AG09319 (cell line): ENCODE results near the gene ADGRL3.

Source experiments
- DNase-seq: peaks from one replicate; pipeline ENCODE4 v3.0.0-alpha.2; 2010; ENCODE audit warnings: low read depth; ENCODE audit errors: extremely low read depth
- TF ChIP-seq, protein P1 (sequence below): IDR thresholded peaks from 2 replicates; pipeline ENCODE4 v1.5.1; 2011; ENCODE audit warnings: low read depth, mild to moderate bottlenecking, inconsistent platforms, low read length, moderate library complexity

Gene ADGRL3

DNA sequence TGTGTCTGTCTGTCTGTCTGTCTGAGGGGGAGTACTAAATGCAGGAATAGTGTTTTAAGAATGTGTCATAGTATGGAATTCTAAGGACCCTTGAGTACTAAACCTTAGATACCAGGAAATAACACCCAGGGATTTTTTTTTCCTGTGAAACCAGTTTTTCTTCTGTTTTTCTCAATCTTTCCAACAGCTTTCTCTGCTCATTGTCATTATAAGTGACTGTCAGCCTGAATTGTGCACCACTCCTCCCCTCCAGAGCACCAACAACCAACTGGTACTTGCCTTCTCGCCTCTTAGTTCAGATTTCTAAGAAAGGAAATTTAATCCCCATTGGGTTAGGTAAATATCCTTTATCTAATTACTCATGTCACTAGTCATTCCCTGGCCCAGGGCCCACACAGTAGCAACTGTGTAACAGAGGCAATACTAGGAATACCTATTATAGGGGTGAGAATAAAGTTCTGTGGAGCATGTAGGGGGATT, 320.6 kb downstream of the ADGRL3 start:
- TF ChIP-seq, protein P1, sequence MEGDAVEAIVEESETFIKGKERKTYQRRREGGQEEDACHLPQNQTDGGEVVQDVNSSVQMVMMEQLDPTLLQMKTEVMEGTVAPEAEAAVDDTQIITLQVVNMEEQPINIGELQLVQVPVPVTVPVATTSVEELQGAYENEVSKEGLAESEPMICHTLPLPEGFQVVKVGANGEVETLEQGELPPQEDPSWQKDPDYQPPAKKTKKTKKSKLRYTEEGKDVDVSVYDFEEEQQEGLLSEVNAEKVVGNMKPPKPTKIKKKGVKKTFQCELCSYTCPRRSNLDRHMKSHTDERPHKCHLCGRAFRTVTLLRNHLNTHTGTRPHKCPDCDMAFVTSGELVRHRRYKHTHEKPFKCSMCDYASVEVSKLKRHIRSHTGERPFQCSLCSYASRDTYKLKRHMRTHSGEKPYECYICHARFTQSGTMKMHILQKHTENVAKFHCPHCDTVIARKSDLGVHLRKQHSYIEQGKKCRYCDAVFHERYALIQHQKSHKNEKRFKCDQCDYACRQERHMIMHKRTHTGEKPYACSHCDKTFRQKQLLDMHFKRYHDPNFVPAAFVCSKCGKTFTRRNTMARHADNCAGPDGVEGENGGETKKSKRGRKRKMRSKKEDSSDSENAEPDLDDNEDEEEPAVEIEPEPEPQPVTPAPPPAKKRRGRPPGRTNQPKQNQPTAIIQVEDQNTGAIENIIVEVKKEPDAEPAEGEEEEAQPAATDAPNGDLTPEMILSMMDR = no peak
- no peak for DNase-seq

DNA sequence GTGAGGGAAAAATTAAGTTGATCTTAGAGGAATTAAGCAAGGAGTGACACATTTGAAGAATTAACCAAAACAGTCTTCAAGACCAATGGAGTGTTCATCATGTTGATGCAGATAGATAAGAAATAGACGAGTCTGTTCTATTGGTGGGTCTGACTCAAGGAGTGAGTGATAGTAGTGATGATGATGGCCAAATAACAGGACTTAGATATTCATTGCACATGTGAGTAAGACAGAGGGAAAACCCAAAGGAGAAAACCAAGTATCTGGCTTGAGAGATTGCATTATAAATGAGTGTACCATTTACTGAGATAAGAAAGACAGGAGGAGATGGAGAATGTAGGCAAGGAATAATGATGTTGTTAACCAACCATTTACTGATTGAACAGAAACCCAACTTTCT, 321.3 kb downstream of the ADGRL3 start:
- TF ChIP-seq, protein P1 = no peak
- no peak for DNase-seq

DNA sequence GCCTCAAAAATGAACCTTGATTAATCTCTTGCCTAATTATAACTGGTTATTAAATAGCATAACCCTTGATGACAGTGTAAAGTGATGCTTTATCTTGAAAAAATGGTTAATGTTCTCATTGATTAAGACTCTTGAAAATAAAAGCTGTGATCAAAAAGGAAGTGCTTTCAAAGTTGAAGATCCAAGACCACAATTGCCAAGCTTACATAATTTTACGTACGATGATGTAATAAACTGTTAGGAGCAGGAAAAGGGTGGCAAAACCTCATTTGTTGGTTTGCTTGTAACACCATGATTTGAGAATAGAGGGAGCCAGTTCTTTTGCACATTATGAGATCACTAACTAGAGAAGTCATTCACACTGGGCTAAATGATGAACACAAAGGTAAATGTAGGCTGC, 322.2 kb downstream of the ADGRL3 start:
- DNase-seq = no peak

DNA sequence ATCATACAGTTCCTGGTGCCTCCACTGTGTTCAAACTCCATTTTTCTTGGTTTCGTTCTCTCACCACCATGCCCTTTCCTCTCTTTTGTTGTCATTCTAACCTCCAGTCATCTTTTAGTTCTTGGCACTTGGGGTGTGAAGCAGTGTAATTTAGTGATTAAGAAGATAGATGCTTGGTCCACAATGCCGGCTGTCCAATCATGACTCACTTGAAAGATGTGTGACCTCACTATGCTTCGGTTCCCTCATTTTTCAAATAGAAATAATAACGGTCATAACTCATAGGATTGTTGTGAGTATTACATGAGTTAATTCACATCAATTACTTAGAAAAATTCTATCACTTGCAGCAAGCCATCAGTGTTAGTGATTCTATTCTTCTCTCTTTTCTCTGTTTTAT, 327.8 kb downstream of the ADGRL3 start:
- TF ChIP-seq, protein P1 = no peak
- DNase-seq = no peak

More for the DNA sequence above, 322.2 kb downstream of the ADGRL3 start:
- TF ChIP-seq, protein P1 = no peak

DNA sequence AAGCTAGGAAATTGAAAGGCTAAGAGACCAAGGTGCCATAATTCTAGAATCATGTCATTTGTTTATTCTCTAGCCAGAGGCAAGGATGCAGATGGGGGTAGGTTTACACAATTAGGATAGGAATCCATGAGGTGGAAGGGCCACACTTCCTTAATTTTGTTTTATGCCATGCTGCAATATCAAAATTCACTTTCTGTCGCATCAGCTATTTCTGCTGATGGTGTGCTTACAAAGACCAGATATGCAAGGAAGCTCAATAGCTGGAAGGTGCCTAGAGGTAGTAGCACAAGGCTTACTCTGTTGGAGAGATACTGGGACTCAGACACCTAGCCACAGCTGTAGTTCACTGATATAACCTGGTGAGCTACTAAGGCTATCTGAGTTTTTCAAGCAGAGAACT, 328.5 kb downstream of the ADGRL3 start:
- DNase-seq = no peak
- TF ChIP-seq, protein P1 = no peak

DNA sequence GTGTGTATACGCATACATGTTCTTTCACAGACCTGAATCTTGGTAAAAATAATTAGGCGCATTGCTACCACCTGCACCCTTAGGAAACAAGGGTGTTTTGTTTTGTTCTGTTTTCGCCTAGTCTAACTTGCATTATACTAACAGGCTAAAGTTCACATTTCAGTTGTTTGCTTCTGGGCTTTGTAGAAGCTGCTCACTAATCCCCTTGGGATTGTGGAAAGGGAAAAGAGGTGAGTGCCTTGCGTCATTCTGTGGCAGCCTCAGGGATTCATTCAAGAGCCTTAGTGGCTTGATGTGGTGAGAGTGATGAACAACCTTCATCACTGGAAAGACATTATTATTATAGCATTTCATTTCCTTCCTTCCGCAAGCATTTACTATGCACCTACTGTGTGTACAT, 331.1 kb downstream of the ADGRL3 start:
- TF ChIP-seq, protein P1 = no peak
- no peak for DNase-seq

DNA sequence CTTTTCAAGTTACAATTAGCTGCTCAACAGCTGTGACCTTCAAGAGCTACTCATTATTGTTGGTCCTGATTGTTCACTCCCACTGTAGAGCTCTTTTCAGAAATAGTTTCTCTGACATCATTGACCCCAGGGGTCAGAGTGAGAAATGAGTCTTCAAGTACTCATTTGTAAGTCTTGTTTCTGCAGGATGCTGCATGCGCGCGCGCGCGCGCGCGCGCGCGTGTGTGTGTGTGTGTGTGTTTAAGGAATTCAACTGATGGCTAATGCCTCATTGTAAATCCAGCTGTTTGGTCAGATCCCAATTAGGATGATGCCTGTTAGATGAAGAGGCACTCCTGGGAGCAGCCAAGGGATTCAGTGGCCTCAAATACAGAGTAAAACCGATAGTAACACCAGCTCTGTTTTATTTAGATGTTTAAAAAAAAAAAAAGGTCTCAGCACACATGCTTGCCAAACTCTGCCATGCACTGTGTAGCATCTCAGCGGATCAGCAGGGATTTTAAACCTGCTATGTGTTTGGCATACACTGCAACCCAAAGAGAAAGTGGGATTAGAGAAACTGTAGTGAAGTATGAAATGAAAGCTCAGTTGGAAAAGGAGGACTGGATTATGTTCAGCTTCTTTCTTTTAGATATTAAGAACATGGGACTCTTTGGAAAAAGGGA, 332.3 kb downstream of the ADGRL3 start:
- DNase-seq = no peak

More for the DNA sequence above, 332.3 kb downstream of the ADGRL3 start:
- TF ChIP-seq, protein P1 = no peak
